Skeletal muscle tissue (tissue), 4 donors: ENCODE data around the gene VPS13D. TPM values are rescaled to one million over a fixed set of nuclear protein-coding genes. Genes with fewer than 3 reads are reported as not detected.

Experiments used
- H3K27ac ChIP-seq: one replicate; pipeline ENCODE4 v1.7.0; 2013; ENCODE audit warnings: mild to moderate bottlenecking, low read depth, low read length, inconsistent platforms
- H3K27me3 ChIP-seq, 3 donors: one replicate each; pipeline ENCODE4 v1.7.0; 2013; ENCODE audit warnings: low read length in 3 of 3; ENCODE audit not compliant: control insufficient read depth in 3 of 3, insufficient read depth in 3 of 3
- H3K36me3 ChIP-seq, 3 donors: one replicate each; pipeline ENCODE4 v1.7.0; 2013; ENCODE audit warnings: low read length in 3 of 3; ENCODE audit not compliant: control insufficient read depth in 3 of 3, insufficient read depth in 3 of 3
- H3K4me1 ChIP-seq, 3 donors: one replicate each; pipeline ENCODE4 v1.7.0; 2013; ENCODE audit warnings: low read length in 3 of 3, mild to moderate bottlenecking in 3 of 3; ENCODE audit not compliant: control insufficient read depth in 3 of 3, insufficient read depth in 3 of 3
- H3K4me3 ChIP-seq, 3 donors: one replicate each; pipeline ENCODE4 v1.7.0; 2013; ENCODE audit warnings: low read length in 3 of 3
- H3K9ac ChIP-seq, 3 donors: one replicate each; pipeline ENCODE4 v1.7.0; 2013; ENCODE audit warnings: low read length in 3 of 3, mild to moderate bottlenecking in 3 of 3, moderate library complexity in 2 of 3, low read depth in 1 of 3
- H3K9me3 ChIP-seq, 3 donors: one replicate each; pipeline ENCODE4 v1.7.0; 2013; ENCODE audit warnings: low read length in 3 of 3; ENCODE audit not compliant: control insufficient read depth in 3 of 3
- total RNA-seq: library from RNA; depleted of rRNA; stranded (reverse); fragments of >200 nt; gene quantifications from one replicate; pipeline ENCODE4 v1.2.3, GENCODE V29; 2014
- donor health status: Osteomylitis.

Gene VPS13D
- total RNA-seq, 1 donor from 2014 or later = 40.2 TPM

GRCh38 chr1:12371053-12371452 lies 141.2 kb downstream of the VPS13D start:
- Histone ChIP-seq H3K9me3 (no peaks in the 10 kb centered on the region), H3K27me3 (no peaks in the 10 kb centered on the region), H3K4me3 (no peak overlapping the region), H3K36me3 (peaks cover 10 to 46% (median 33%) of the 10 kb centered on the region in 3 donors), H3K27ac (no peak overlapping the region), H3K4me1 (no peaks in the 10 kb centered on the region), H3K9ac (no peak overlapping the region)

DNA sequence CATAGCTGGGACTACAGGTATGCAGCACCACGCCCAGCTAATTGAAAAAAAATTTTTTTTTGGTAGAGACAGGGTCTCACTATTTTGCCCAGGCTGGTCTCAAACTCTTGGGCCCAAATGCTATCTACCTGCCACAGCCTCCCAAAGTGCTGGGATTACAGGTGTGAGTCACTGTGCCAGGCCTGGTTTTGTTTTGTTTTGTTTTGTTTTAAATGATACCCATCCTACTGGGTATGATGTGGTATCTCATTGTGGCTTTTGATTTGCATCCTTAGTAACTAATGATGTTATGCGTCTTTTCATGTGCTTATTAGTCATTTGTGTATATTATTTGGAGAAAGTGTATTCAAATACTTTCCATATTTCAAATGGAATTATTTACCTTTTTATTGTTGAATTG lies 142.3 kb downstream of the VPS13D start:
- H3K9me3 ChIP-seq = no peaks in the 10 kb centered on the region
- H3K4me1 ChIP-seq = no peaks in the 10 kb centered on the region
- no peak overlapping the region for H3K9ac ChIP-seq
- no peak overlapping the region for H3K4me3 ChIP-seq
- no peaks in the 10 kb centered on the region for H3K27me3 ChIP-seq
- H3K27ac ChIP-seq = no peak overlapping the region
- H3K36me3 ChIP-seq = peaks cover 11 to 47% (median 39%) of the 10 kb centered on the region in 3 donors

DNA sequence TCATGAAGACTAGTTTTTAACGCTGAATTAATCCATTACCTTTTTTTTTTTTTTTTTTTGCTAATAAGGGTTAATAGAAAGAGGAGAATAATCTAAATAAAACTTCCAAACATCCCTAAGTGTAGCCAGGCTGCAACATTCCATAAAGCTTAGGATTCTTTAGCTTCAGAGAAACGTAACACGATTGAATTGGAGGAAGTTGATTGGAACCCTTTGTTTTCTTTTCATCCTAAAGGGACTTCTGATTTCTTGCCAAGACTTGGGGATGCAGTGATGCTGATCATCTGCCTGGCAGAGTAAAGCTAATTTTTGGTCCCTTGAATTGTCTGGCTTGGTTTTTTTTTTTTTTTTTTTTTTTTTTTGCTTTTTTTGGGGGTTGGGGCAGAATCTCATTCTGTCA lies 142.9 kb downstream of the VPS13D start:
- Histone ChIP-seq H3K27ac (no peak overlapping the region), H3K36me3 (peaks cover 11 to 44% (median 39%) of the 10 kb centered on the region in 3 donors)

GRCh38 chr1:12375133-12375829 lies 145.5 kb downstream of the VPS13D start:
- no peaks in the 10 kb centered on the region for H3K4me1 ChIP-seq
- no peak overlapping the region for H3K27ac ChIP-seq
- H3K4me3 ChIP-seq = no peak overlapping the region
- H3K36me3 ChIP-seq = peaks cover 12 to 43% (median 27%) of the 10 kb centered on the region in 3 donors
- H3K9me3 ChIP-seq = no peaks in the 10 kb centered on the region
- no peaks in the 10 kb centered on the region for H3K27me3 ChIP-seq
- no peak overlapping the region for H3K9ac ChIP-seq

More for the DNA sequence above, 142.9 kb downstream of the VPS13D start:
- no peak overlapping the region for H3K9ac ChIP-seq
- H3K4me3 ChIP-seq = no peak overlapping the region
- H3K27me3 ChIP-seq = no peaks in the 10 kb centered on the region
- no peaks in the 10 kb centered on the region for H3K4me1 ChIP-seq
- H3K9me3 ChIP-seq = no peaks in the 10 kb centered on the region

GRCh38 chr1:12376236-12377045 lies 146.6 kb downstream of the VPS13D start:
- Histone ChIP-seq H3K4me3 (no peak overlapping the region), H3K9me3 (no peaks in the 10 kb centered on the region), H3K4me1 (no peaks in the 10 kb centered on the region), H3K27ac (no peak overlapping the region), H3K27me3 (no peaks in the 10 kb centered on the region), H3K9ac (no peak overlapping the region), H3K36me3 (peaks cover 12 to 40% (median 27%) of the 10 kb centered on the region in 3 donors)

- Histone ChIP-seq H3K27ac (peak overlapping the region; percentile 63), H3K36me3 (peaks cover 13 to 48% (median 42%) of the 10 kb centered on the region in 3 donors), H3K27me3 (no peaks in the 10 kb centered on the region), H3K4me1 (no peaks in the 10 kb centered on the region), H3K4me3 (no peak overlapping the region), H3K9ac (no peak overlapping the region), H3K9me3 (no peaks in the 10 kb centered on the region)
Observed at GRCh38 chr1:12380326-12381249, 150.8 kb downstream of the VPS13D start.

DNA sequence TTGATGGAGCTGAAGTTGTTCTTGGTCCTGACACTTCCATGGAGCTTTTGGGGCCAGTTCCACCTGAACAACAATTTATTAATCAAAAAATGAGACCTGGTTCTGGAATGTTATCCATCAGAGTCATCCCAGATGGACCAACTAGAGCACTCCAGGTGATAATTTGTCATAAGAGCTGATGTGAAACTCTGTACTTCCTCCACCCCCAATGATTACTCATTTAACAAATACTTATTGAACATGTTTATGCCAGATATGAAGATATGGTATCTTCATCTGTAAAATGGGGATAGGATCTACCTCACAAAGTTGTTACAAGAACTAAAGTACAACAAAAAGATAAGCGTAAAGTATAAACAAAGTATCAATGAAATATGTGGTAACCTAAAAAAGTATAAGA lies 153.2 kb downstream of the VPS13D start:
- no peak overlapping the region for H3K27ac ChIP-seq
- H3K9ac ChIP-seq = no peak overlapping the region
- H3K4me1 ChIP-seq = no peaks in the 10 kb centered on the region
- no peak overlapping the region for H3K4me3 ChIP-seq
- peaks cover 0 to 2% (median 2%) of the 10 kb centered on the region in 3 donors for H3K9me3 ChIP-seq
- H3K36me3 ChIP-seq = peaks cover 28 to 63% (median 60%) of the 10 kb centered on the region in 3 donors
- H3K27me3 ChIP-seq = no peaks in the 10 kb centered on the region

- Histone ChIP-seq H3K4me1 (no peaks in the 10 kb centered on the region), H3K9ac (no peak overlapping the region), H3K9me3 (peaks cover 0 to 2% (median 2%) of the 10 kb centered on the region in 3 donors), H3K27ac (no peak overlapping the region), H3K27me3 (no peaks in the 10 kb centered on the region), H3K4me3 (no peak overlapping the region), H3K36me3 (peaks cover 25 to 63% (median 55%) of the 10 kb centered on the region in 3 donors)
Observed at GRCh38 chr1:12383786-12384185, 154.0 kb downstream of the VPS13D start.

DNA sequence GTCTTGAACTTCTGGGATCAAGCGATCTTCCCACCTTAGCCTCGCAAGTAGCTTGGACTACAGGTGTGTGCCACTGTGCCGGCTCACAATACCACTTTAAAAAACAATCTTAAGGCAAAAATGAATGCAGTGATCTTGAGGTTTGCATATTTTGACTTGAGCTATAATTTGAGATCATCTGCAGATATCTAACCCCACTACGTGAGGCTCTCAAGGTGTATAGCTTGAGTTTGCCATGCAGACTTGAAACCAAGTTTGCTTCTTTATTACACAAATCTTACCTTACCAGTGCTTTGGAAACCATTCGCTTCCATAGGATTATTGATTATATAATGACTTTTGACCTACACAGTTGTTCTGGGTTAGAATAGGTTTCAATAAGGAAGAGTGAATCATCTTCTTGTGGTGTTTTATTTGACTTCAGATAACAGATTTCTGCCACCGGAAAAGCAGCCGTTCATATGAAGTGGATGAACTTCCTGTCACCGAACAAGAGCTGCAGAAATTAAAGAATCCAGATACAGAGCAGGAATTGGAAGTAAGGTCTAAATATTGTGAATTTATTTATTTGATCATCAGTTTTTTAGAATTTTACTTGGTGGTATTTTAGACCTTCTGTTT lies 155.1 kb downstream of the VPS13D start:
- no peaks in the 10 kb centered on the region for H3K27me3 ChIP-seq
- no peak overlapping the region for H3K9ac ChIP-seq
- H3K27ac ChIP-seq = no peak overlapping the region
- H3K36me3 ChIP-seq = peaks cover 22 to 65% (median 57%) of the 10 kb centered on the region in 3 donors
- no peak overlapping the region for H3K4me3 ChIP-seq
- no peaks in the 10 kb centered on the region for H3K4me1 ChIP-seq
- H3K9me3 ChIP-seq = peaks cover 0 to 2% (median 2%) of the 10 kb centered on the region in 3 donors
